ENCODE results near the gene CHRNA3.

The CHRNA3 gene

DNA sequence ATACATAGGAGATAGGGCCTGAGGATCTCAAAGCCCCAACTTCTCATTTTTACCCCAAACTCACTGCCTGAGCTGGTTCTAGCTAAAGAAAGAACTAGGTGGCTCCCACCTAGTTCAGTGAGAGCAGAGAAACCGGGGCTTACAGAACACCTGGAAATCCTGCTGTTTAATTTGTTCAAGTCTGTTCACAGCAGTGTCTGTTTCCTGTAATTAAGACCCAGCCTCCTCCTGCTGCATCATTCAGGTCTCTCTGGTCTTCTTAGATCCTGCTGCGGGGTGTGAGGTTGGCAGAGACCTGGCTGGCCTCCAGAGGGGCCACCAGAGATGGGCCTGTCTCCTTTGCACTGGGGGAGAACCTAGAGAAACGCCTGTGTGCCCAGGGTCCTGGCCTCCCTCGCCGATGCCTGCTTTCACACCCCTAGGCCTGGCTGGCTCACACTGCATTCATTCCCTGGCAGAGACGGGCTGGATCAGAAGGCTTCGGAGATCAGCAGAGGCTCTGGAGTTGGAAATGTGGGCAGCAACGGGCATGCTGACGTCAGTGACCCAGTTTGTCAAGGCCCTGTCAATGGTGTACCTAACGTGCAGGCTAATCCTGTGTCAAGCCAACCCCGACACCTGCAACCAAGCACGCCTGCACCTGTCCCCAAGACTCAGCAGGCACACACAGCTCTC is 4.9 kb upstream of the CHRNA3 start:
- peaks cover 0 to 5% (median 5%) of the 10 kb centered on the region in 4 donors for H3K4me1 ChIP-seq
- peak in 1 of 2 donors; percentile 25 for DNase-seq
- H3K27me3 ChIP-seq: peaks cover 0 to 73% of the 10 kb centered on the region in 2 donors
- TF ChIP-seq, protein P1, sequence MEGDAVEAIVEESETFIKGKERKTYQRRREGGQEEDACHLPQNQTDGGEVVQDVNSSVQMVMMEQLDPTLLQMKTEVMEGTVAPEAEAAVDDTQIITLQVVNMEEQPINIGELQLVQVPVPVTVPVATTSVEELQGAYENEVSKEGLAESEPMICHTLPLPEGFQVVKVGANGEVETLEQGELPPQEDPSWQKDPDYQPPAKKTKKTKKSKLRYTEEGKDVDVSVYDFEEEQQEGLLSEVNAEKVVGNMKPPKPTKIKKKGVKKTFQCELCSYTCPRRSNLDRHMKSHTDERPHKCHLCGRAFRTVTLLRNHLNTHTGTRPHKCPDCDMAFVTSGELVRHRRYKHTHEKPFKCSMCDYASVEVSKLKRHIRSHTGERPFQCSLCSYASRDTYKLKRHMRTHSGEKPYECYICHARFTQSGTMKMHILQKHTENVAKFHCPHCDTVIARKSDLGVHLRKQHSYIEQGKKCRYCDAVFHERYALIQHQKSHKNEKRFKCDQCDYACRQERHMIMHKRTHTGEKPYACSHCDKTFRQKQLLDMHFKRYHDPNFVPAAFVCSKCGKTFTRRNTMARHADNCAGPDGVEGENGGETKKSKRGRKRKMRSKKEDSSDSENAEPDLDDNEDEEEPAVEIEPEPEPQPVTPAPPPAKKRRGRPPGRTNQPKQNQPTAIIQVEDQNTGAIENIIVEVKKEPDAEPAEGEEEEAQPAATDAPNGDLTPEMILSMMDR (IDR thresholded peaks at IDR 0.05): no peak
- no peaks in the 10 kb centered on the region for H3K9me3 ChIP-seq
- H3K4me3 ChIP-seq: no peak overlapping the region
- H3K36me3 ChIP-seq: no peaks in the 10 kb centered on the region
- H3K27ac ChIP-seq: no peak overlapping the region
- intact Hi-C loops (cut with DNase I; ENCODE audit: low total_unique reads): no loop called here

DNA sequence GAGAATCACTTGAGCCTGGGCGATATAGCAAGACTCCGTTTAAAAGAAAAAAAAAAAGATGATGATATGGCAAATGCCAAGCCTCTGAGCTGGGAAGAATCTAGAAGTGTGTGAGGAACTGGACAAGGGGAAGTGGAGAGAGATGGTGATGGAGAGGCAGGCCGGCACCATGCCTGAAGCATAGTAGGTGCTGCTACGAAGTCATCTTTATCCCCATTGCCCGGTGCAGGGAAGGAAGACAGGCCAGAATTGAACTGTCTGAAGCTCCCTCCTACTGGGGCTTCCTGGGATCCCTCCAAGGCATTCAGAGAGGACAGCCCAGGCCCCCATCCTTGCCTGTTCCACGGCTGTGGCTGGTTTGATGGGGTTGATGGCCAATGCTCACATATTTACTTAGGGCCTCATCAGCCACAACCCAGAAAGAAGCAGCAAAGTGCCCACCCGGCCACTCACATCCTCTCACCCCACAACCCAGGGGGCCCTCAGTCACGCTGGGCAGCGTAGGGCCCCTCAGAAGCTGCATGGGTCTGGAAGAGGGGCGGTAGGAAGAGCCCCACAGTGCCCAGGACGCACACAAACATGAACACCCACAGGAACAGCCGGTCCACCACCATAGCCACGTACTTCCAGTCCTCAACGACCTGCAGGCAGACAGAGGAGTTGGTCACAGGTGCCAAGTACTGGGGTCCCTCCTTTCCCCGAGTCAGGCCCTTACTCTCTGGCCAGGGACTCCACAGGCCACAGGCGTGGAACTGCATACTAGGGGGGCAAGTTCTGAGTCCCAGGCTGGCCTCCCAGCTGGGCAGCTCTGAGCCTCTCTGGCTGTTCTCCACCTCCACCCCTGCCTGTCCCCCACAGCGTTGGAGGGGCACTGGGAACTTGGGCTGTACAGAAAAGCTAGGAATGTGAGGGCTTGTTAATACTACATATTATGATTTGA is 4.1 kb upstream of the CHRNA3 start:
- intact Hi-C loops (cut with DNase I; ENCODE audit: low total_unique reads): no loop called here
- no peaks in the 10 kb centered on the region for H3K36me3 ChIP-seq
- H3K4me1 ChIP-seq: peaks cover 0 to 13% (median 13%) of the 10 kb centered on the region in 4 donors
- H3K27me3 ChIP-seq: peaks cover 0 to 81% of the 10 kb centered on the region in 2 donors
- no peak overlapping the region for H3K27ac ChIP-seq
- DNase-seq: peak in 1 of 2 donors; percentile 28
- H3K9me3 ChIP-seq: no peaks in the 10 kb centered on the region
- H3K4me3 ChIP-seq: no peak overlapping the region
- TF ChIP-seq, protein P1 (IDR thresholded peaks at IDR 0.05): no peak

DNA sequence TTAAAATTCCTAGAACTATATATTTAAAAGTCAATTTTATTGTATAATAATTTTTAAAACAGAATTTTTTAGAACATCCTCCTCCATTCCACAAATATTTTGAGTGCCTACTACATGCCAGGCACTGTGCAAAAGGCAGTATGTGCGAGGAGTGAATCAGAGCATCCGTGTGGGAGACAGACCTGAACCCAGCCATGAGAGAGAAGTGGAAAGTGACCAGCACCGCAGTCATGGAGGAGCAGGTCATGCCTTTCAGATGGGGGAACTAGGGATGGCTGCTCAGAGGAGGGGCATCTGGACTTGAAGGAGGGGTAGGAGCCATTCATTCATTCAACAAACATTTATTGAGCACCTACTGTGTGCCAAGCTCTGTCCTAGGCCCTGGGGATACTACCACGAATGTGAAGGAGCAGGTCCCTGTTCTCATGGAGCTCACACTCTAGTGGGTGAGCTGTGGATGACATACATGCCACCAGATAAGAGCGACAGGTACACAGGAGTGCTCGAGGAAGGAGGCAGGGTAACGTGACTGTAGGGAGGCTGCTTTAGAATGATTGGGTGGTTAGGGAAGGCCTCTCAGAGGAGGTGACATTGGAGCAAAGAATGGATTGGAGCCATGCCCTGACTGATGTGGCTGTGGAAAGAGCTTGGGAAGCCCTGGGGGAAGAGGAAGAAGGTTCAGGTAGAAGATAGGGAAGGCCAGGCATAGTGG is 3.1 kb upstream of the CHRNA3 start:
- peaks cover 0 to 84% of the 10 kb centered on the region in 2 donors for H3K27me3 ChIP-seq
- no peak overlapping the region for H3K27ac ChIP-seq
- H3K4me3 ChIP-seq: no peak overlapping the region
- peaks cover 0 to 19% (median 16%) of the 10 kb centered on the region in 4 donors for H3K4me1 ChIP-seq
- no peak for DNase-seq
- intact Hi-C loops (cut with DNase I; ENCODE audit: low total_unique reads): no loop called here
- no peaks in the 10 kb centered on the region for H3K36me3 ChIP-seq
- TF ChIP-seq, protein P1 (IDR thresholded peaks at IDR 0.05): no peak
- H3K9me3 ChIP-seq: no peaks in the 10 kb centered on the region

DNA sequence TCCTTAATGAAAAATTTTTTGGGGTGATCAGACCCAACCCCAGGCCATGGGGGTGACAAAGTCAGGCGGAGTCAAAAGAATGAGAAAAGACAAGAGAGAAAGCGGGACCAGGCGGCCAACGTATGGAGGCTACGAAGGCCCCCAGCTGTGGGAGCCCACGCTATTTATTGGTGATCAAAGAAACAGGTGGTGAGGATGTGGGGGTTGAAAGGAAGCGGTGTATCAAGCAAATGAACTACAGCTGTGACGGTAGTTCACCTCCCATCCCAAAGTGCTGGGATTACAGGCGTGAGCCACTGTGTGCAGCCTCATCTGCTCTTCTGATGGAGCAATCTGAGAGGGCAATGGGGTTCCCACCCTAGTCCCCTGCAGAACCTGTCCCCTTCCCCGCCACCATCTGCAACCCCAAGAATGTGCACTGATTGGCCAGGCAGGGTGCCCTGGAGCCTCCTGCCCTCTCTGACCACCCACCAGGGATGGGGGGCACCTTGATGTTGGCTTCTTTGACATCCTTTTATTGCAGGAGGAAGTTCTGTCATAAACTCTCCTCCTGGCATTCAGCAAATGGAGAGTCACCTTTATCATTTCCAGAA is 1.1 kb upstream of the CHRNA3 start:
- DNase-seq: peak in 1 of 2 donors; percentile 29
- H3K27me3 ChIP-seq: peaks cover 0 to 74% of the 10 kb centered on the region in 2 donors
- H3K27ac ChIP-seq: no peak overlapping the region
- no peak overlapping the region for H3K4me3 ChIP-seq
- peaks cover 0 to 24% (median 18%) of the 10 kb centered on the region in 4 donors for H3K4me1 ChIP-seq
- intact Hi-C loops (cut with DNase I; ENCODE audit: low total_unique reads): loop anchor here (2.0 kb wide), 1 partner anchor 85 kb away; no protein-coding TSS in a partner anchor
- no peaks in the 10 kb centered on the region for H3K36me3 ChIP-seq
- H3K9me3 ChIP-seq: no peaks in the 10 kb centered on the region
- TF ChIP-seq, protein P1 (IDR thresholded peaks at IDR 0.05): no peak

DNA sequence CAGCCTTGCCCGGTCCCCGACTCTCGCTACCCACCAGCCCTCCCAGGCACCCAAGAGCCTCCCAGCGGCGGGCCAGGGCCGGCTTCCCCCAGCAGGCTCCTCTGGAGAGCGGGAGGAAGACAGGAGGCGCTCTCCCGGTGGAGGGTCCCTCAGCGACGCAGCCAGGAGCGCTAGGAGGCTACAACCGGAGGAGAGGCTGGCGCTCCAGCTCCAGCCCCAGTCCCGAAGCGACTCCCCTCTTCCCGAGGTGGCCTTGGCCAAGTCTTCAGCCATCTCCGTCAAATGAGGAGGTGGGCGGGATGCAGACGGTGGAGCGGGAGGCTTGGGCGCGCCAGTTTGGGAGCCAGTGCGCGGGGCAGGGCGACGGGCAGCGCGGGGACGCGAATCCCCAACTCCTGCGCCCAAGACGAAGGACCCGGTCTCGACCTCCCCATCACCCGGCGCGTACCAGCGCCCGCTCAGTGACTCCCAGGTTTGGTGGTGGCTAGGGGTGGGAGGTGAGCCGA is 722 bp downstream of the CHRNA3 start:
- peaks cover 0 to 59% of the 10 kb centered on the region in 2 donors for H3K27me3 ChIP-seq
- TF ChIP-seq, protein P1 (IDR thresholded peaks at IDR 0.05): no peak
- intact Hi-C loops (cut with DNase I; ENCODE audit: low total_unique reads): loop anchor here (2.0 kb wide), 1 partner anchor 87 kb away; no protein-coding TSS in a partner anchor
- no peaks in the 10 kb centered on the region for H3K36me3 ChIP-seq
- no peaks in the 10 kb centered on the region for H3K9me3 ChIP-seq
- DNase-seq: peak in 1 of 2 donors; percentile 59
- peaks cover 0 to 24% (median 18%) of the 10 kb centered on the region in 4 donors for H3K4me1 ChIP-seq
- H3K27ac ChIP-seq: no peak overlapping the region
- H3K4me3 ChIP-seq: peak overlapping the region in 1 of 2 donors; percentile 39

Data from tibial artery (tissue), 4 donors.